ENCODE results near the gene FBH1. TPM values are rescaled to one million over a fixed set of nuclear protein-coding genes. Genes with fewer than 3 reads are reported as not detected.
A peak's percentile ranks its signal among the peaks of the same experiment; 100 is the strongest.

Gene FBH1
- total RNA-seq, 6 experiments from 2014 or later, result 60.1 to 69.8 (median 64.2) TPM

GRCh38 chr10:5887029-5887428 is 3.0 kb upstream of the FBH1 start:
- DNase-seq, result no peak
- no peak overlapping the region for H3K4me3 Mint-ChIP-seq
- peaks cover 21% of the 10 kb centered on the region for H3K36me3 Mint-ChIP-seq (ENCODE audit: low read depth)

GRCh38 chr10:5887641-5888040 is 2.4 kb upstream of the FBH1 start:
- H3K9me3 Mint-ChIP-seq, result no peaks in the 10 kb centered on the region
- no peak for TF ChIP-seq CTCF (IDR thresholded peaks at IDR 0.05)
- peaks cover 27% of the 10 kb centered on the region for H3K36me3 Mint-ChIP-seq (ENCODE audit: low read depth)
- peak overlapping the region; percentile 91; the same call in 1 of the 2 replicates for H3K4me3 Mint-ChIP-seq
- H3K27me3 Mint-ChIP-seq (ENCODE audit: insufficient read depth), result no peaks in the 10 kb centered on the region
- H3K4me1 Mint-ChIP-seq (ENCODE audit: low read depth), result peaks cover 38% of the 10 kb centered on the region
- H3K27ac Mint-ChIP-seq, result no peak overlapping the region
- no peak for DNase-seq

More at GRCh38 chr10:5887029-5887428, 3.0 kb upstream of the FBH1 start:
- H3K9me3 Mint-ChIP-seq, result no peaks in the 10 kb centered on the region
- H3K4me1 Mint-ChIP-seq (ENCODE audit: low read depth), result peaks cover 32% of the 10 kb centered on the region
- peak overlapping the region; percentile 34; the same call in 1 of the 2 replicates for H3K27ac Mint-ChIP-seq
- no peaks in the 10 kb centered on the region for H3K27me3 Mint-ChIP-seq (ENCODE audit: insufficient read depth)
- no peak for TF ChIP-seq CTCF (IDR thresholded peaks at IDR 0.05)

GRCh38 chr10:5888351-5888750 is 1.7 kb upstream of the FBH1 start:
- TF ChIP-seq CTCF (IDR thresholded peaks at IDR 0.05), result no peak
- Mint-ChIP-seq H3K27me3 (ENCODE audit: insufficient read depth) (no peaks in the 10 kb centered on the region), H3K4me1 (ENCODE audit: low read depth) (peaks cover 44% of the 10 kb centered on the region), H3K9me3 (no peaks in the 10 kb centered on the region), H3K36me3 (ENCODE audit: low read depth) (peaks cover 30% of the 10 kb centered on the region), H3K4me3 (peak overlapping the region; percentile 91), H3K27ac (peak overlapping the region; percentile 68)
- DNase-seq, result peak; percentile 20

- peak; percentile 13; the same call in 1 of the 2 replicates for TF ChIP-seq CTCF (IDR thresholded peaks at IDR 0.05)
- H3K27me3 Mint-ChIP-seq (ENCODE audit: insufficient read depth), result no peaks in the 10 kb centered on the region
- peaks cover 27% of the 10 kb centered on the region for H3K36me3 Mint-ChIP-seq (ENCODE audit: low read depth)
- peak overlapping the region; percentile 91 for H3K4me3 Mint-ChIP-seq
- no peaks in the 10 kb centered on the region for H3K9me3 Mint-ChIP-seq
- no peak for DNase-seq
- H3K4me1 Mint-ChIP-seq (ENCODE audit: low read depth), result peaks cover 48% of the 10 kb centered on the region
- H3K27ac Mint-ChIP-seq, result peak overlapping the region; percentile 68
Measured at GRCh38 chr10:5888843-5889623, 1.0 kb upstream of the FBH1 start.

GRCh38 chr10:5890452-5890915 is 441 bp downstream of the FBH1 start:
- Mint-ChIP-seq H3K27me3 (ENCODE audit: insufficient read depth) (no peaks in the 10 kb centered on the region), H3K9me3 (no peaks in the 10 kb centered on the region), H3K27ac (peak overlapping the region; percentile 86), H3K4me3 (peak overlapping the region; percentile 94), H3K36me3 (ENCODE audit: low read depth) (peaks cover 33% of the 10 kb centered on the region), H3K4me1 (ENCODE audit: low read depth) (peaks cover 48% of the 10 kb centered on the region)
- no peak for DNase-seq
- TF ChIP-seq CTCF (IDR thresholded peaks at IDR 0.05), result no peak

All from HFFc6 (cell line).